Embryonic facial prominence (tissue), 1 donor: ENCODE data around the gene IFNGR2.
A peak's percentile ranks its signal among the peaks of the same experiment; 100 is the strongest.
"Not testable (repeated sequence)": the region's sequence is repeated elsewhere in the genome, so short reads cannot be mapped to it uniquely, and the experiment has no call there.

Experiments
- DNase-seq: peaks from one replicate; pipeline ENCODE4 v3.0.0-alpha.2; 2016; ENCODE audit errors: extremely low spot score

The IFNGR2 gene

GRCh38 chr21:33437140-33437539 is 33.9 kb downstream of the IFNGR2 start:
- DNase-seq: no peak

DNA sequence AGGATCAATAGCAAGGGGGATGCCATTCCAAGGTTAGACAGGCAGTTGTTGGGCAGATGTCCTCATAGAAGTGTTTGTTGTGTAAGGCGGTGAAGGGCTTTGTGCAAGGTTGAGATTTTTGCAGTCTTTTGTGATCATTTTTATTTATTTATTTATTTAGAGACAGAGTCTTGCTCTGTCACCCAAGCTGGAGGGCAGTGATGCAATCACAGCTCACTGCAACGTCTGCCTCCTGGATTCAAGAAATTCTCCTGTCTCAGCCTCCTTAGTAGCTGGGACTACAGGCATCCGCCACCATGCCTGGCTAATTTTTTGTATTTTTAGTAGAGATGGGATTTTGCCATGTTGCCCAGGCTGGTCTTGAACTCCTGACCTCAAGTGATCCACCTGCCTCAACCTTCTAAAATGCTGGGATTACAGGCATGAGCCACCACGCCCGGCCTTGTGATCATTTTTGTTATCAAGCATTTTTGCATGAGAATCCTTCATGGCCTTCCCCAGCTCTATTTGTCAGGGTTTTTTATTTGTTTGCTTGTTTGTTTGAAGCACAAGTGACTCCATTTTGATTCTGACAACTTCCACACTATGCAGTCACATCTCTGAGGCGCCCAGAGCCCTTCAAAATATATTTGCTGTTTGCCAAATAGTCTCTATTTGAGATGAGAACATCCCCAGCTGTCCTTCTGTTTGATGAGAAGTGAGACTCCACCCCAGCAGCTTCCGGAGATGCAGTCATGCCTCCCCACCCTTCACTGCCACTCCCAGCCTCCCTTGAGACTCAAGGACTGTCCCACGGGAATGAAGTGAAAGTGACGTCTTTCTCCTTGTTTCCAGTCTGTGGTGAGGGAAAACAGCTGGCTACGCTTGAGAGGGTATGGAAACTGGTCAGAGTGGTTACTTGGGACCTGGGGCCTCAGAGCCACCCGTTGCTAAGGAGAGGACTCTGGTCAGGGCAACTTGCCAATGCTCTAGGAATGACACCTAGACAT is 38.6 kb downstream of the IFNGR2 start:
- no peak for DNase-seq

DNA sequence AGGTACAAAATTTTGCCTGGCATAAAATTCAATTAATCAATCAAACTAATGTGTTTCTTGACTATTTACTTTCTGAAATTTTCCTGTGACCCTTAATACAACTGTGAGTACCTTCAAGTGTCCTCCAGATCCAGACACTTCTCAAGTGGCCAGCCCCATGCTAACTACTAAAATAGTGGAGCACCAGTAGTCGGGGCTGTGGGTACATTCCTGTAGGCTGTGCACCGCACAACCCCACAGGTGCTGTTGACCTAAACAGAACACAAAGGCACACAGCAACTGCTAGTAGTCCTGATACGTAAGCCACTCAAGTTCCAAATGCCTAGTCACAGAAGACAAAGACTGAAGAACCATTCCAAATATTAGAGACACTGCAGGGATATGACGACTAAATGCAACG is 40.0 kb downstream of the IFNGR2 start:
- DNase-seq: no peak

- no peak for DNase-seq
Observed at GRCh38 chr21:33444499-33444898, 41.3 kb downstream of the IFNGR2 start.

- not testable (repeated sequence) for DNase-seq
Observed at GRCh38 chr21:33446620-33447019, 43.4 kb downstream of the IFNGR2 start.

DNA sequence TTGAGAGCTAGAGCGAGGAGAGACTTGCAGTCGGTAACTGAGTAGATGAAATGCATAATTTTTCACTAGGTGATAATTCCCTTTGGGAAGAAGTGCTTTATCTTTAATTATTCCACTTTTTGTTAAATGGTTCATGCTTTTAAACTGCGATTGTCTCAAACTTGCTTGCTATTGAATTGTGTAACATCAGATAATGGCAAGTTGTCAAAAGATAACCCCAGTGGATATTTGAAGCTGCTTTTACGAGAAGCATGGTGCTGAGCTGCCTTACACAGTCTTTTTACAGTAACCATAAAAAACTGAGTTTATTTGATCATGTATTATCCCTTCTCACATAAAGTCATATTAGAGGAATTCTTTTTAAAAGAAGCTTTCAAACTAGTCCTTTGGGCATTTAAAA is 46.4 kb downstream of the IFNGR2 start:
- no peak for DNase-seq

GRCh38 chr21:33451634-33452071 is 48.4 kb downstream of the IFNGR2 start:
- no peak for DNase-seq

DNA sequence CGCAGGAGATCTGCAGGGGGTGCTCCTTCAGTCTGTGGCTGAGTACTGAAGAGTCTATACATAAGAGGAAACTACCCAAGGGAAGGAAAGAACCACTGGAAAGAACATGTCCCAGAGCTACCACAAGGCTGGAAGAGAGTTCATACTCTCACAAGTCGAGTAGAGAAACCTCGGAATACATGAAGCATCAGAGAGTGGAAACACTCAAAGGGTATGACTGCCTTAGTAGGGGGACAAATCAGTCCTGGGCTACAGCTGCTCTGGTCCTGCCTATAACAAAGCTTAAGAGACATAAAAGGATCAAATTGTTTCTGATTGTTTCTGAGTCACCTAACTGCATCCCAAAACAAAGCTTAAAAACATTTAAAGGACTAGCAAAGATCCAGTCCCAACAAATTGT is 49.1 kb downstream of the IFNGR2 start:
- DNase-seq: no peak

GRCh38 chr21:33455686-33456446 is 52.7 kb downstream of the IFNGR2 start:
- no peak for DNase-seq

DNA sequence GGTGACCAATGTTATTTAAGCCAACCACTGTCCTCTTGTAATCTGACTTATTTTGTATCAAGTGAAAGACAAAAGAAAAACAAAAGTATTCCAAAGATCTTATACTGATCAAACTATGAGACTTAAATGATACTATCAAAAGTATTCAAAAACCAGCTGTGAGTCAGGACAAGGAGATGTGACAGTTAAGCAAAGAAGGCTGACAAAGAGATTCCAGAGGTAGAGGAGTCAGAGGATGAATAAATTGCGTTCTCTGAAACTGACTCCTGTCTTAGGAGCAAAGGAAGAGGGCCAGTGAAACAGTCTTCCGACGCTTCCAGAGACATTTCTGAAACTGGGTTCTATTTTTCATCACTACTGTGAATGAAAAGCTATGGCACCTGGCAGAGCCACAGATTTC is 55.6 kb downstream of the IFNGR2 start:
- no peak for DNase-seq

DNA sequence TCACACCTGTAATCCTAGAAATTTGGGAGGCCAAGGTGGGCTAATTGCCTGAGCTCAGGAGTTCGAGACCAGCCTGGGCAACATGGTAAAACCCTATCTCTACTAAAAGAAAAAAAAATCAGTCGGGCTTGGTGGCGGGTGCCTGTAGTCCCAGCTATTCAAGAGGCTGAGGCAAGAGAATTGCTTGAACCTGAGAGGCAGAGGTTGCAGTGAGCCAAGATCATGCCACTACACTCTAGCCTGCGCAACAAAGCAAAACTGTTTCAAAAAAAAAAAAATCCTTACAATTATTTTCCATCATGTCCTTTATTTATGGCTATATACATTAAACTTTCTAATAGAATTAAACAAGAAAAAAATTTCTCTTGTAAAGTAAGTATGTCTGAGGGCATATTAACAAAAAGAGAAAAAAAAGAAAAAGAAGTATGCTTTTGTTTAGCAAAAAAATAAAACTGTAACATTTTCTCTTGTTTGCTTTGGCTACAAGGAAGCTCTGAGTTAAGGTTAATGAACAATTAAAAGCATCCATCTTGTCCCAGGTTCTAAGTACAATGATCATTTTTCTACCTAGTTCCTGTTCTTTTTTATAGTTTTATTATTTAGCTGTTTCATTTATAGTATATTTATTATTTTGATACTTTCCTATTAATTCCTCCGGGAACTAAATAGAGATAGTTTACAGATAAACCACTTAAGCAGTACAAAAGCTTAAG is 58.5 kb downstream of the IFNGR2 start:
- no peak for DNase-seq

GRCh38 chr21:33469183-33469582 is 66.0 kb downstream of the IFNGR2 start:
- not testable (repeated sequence) for DNase-seq

- no peak for DNase-seq
Observed at GRCh38 chr21:33470701-33471100, 67.5 kb downstream of the IFNGR2 start.

DNA sequence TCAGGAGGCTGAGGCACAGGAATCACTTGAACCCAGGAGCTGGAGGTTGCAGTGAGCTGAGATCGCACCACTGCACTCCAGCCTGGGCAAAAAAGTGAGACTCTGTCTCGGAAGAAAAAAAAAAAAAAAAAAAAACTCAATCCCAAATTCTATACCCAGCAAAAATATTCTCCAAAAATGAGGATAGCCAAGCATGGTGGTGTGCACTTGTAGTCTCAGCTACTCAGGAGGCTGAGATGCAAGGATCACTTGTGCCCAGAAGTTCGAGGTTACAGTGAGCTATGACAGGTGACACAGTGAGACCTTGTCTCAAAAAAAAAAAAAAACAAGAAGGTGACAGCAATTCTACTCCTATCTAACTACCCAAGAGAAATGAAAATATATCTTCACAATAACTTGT is 70.1 kb downstream of the IFNGR2 start:
- no peak for DNase-seq

GRCh38 chr21:33477066-33477465 is 73.9 kb downstream of the IFNGR2 start:
- DNase-seq: no peak

DNA sequence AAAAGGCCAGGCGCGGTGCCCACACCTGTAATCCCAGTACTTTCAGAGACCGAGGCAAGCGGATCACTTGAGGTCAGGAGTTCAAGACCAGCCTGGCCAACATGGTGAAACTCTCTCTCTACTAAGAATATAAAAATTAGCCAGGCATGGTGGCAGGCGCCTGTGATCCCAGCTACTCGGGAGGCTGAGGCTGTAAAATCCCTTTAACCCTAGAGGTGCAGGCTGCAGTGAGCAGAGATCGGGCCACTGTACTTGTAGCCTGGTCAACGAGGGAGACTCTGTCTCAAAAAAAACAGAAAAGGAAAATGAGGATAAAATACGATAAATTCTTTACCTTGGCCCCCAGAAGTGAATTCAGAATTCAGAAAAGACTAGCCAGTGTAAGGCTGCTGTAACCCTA is 75.0 kb downstream of the IFNGR2 start:
- DNase-seq: no peak

- peak; percentile 32 for DNase-seq
Observed at GRCh38 chr21:33478935-33479678, 75.9 kb downstream of the IFNGR2 start.

- DNase-seq: peak; percentile 86
Observed at GRCh38 chr21:33479679-33480480, 76.7 kb downstream of the IFNGR2 start, which contains the start of gene TMEM50B. Gene TMEM50B, minus strand, starts transcription at chr21:33479974. Its CDS starts 11,089 bp downstream, at chr21:33468885.

DNA sequence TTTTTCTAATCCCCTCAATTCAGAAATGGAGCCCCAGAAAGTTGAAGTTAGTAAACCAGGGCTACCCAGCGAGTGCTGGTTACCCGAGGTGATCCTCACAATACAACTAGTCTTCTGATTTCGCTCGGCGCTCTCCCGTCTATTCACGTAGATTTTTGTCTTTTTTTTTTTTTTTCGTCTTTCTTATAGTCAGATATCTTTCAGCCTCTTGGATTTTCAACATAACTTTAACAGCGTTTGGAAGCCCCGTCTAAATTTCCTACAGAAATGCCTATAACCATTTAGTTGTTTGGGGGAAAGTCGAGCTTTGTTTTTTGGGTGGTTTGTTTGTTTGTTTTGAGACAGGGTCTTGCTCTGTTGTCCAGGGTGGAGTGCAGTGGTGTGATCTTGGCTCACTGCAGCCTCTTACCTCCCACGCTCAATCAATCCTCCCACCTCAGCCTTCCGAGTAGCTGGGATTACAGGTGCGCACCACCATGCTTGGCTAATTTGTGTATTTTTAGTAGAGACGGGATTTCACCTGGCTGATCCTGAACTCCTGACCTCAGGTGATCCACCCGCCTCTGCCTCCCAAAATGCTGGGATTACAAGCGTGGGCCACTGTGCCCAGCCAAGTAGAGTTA is 77.4 kb downstream of the IFNGR2 start:
- DNase-seq: no peak
